Measurements from ENCODE around the gene DOCK8. TPM values are rescaled to one million over a fixed set of nuclear protein-coding genes. Genes with fewer than 3 reads are reported as not detected.

DOCK8 gene
- total RNA-seq, 1 experiment from 2014 or later = 1.4 TPM

DNA sequence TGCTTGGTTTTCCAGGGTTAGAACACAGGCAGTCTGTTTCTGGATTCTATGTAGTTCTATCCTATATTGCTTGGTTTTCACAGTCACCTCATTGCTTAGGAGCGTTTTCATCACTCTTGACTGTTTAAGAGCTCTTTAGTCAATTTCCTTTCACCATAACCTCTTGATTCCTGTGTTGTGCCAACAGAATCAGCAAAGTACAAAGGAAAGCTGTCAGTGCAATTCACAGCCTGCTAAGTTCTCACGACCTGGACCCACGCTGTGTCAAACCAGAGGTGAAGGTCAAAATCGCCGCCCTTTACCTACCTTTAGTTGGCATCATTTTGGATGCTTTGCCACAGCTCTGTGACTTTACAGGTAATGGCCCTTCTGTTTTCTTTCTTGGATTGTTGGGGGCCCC lies 199.9 kb downstream of the DOCK8 start:
- no peak overlapping the region for H2BK120ac ChIP-seq (ENCODE audit: low read depth, low read length, poor library complexity, severe bottlenecking)
- no peak overlapping the region for H4K91ac ChIP-seq (ENCODE audit: insufficient read length, low read depth, low read length)
- WGBS (ENCODE audit: extremely low coverage, insufficient read length, low lambda C conversion rate) = no CpG with 5 or more reads among the region's 5 CpGs
- H4K20me1 ChIP-seq (ENCODE audit: control insufficient read depth, insufficient read depth, insufficient read length) = no peaks in the 10 kb centered on the region
- H3K27me3 ChIP-seq (ENCODE audit: insufficient read depth, low read length) = no peaks in the 10 kb centered on the region
- no peak overlapping the region for H3K23ac ChIP-seq (ENCODE audit: insufficient read length, low read depth, low read length)
- H3K9ac ChIP-seq (ENCODE audit: extremely low read depth, insufficient read length, low read length) = no peak overlapping the region
- no peak overlapping the region for H3K4me2 ChIP-seq (ENCODE audit: insufficient read depth, insufficient read length, low read length)
- no peak overlapping the region for H3K27ac ChIP-seq (ENCODE audit: insufficient read length, low read depth, low read length)
- H3K9me3 ChIP-seq (ENCODE audit: control insufficient read depth, low read depth, low read length) = no peaks in the 10 kb centered on the region
- peaks cover 3% of the 10 kb centered on the region; the same call in 1 of the 2 replicates for H3K27me3 Mint-ChIP-seq (ENCODE audit: low read depth)
- H2AK5ac ChIP-seq (ENCODE audit: insufficient read length, low read length) = no peak overlapping the region
- no peak overlapping the region for H3T11ph ChIP-seq (ENCODE audit: low read length)
- H3K4me1 Mint-ChIP-seq = no peaks in the 10 kb centered on the region
- no peak overlapping the region for H3K18ac ChIP-seq (ENCODE audit: insufficient read length, low read depth, low read length)
- H3K79me1 ChIP-seq (ENCODE audit: insufficient read depth, low read depth, low read length, poor library complexity, severe bottlenecking) = no peaks in the 10 kb centered on the region
- no peaks in the 10 kb centered on the region; a peak in 1 of 5 replicates for H3K9me3 Mint-ChIP-seq
- H3K79me2 ChIP-seq (ENCODE audit: insufficient read depth, low read length) = no peaks in the 10 kb centered on the region
- no peak for DNase-seq
- no peak overlapping the region for H4K8ac ChIP-seq (replicated peaks; ENCODE audit: insufficient read length, low read depth, low read length)
- H2BK12ac ChIP-seq (ENCODE audit: insufficient read length, low read depth, low read length) = no peak overlapping the region
- H3K4ac ChIP-seq (ENCODE audit: low read depth, low read length) = no peak overlapping the region
- H4K5ac ChIP-seq (ENCODE audit: insufficient read length, low read depth, low read length) = no peak overlapping the region
- H3K23me2 ChIP-seq (ENCODE audit: insufficient read length, low read depth, low read length, poor library complexity, severe bottlenecking) = no peaks in the 10 kb centered on the region
- no peak overlapping the region for H2BK15ac ChIP-seq (ENCODE audit: low read depth, low read length)
- H3K4me1 ChIP-seq (ENCODE audit: insufficient read depth, low read length) = no peaks in the 10 kb centered on the region
- peak overlapping the region in 1 of 3 experiments; percentile 46; a peak in 1 of 7 replicates for H3K27ac Mint-ChIP-seq
- TF ChIP-seq, protein P1, sequence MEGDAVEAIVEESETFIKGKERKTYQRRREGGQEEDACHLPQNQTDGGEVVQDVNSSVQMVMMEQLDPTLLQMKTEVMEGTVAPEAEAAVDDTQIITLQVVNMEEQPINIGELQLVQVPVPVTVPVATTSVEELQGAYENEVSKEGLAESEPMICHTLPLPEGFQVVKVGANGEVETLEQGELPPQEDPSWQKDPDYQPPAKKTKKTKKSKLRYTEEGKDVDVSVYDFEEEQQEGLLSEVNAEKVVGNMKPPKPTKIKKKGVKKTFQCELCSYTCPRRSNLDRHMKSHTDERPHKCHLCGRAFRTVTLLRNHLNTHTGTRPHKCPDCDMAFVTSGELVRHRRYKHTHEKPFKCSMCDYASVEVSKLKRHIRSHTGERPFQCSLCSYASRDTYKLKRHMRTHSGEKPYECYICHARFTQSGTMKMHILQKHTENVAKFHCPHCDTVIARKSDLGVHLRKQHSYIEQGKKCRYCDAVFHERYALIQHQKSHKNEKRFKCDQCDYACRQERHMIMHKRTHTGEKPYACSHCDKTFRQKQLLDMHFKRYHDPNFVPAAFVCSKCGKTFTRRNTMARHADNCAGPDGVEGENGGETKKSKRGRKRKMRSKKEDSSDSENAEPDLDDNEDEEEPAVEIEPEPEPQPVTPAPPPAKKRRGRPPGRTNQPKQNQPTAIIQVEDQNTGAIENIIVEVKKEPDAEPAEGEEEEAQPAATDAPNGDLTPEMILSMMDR (conservative IDR thresholded peaks at IDR 0.05) = no peak
- H3K4me3 Mint-ChIP-seq = no peak overlapping the region
- H3K14ac ChIP-seq (ENCODE audit: insufficient read depth, low read length) = no peak overlapping the region
- H2BK5ac ChIP-seq (ENCODE audit: insufficient read length, low read length) = no peak overlapping the region
- no peak overlapping the region for H2BK20ac ChIP-seq (ENCODE audit: low read depth, low read length, poor library complexity, severe bottlenecking)
- no peak overlapping the region for H3K56ac ChIP-seq (ENCODE audit: insufficient read length, low read depth, low read length)
- no peaks in the 10 kb centered on the region for H3K36me3 Mint-ChIP-seq (ENCODE audit: insufficient read depth in 1 of 3, low read depth in 3 of 3)
- no peak overlapping the region for H2AFZ ChIP-seq (ENCODE audit: low read length)
